ENCODE measurements around the gene ART4.

Gene ART4

DNA sequence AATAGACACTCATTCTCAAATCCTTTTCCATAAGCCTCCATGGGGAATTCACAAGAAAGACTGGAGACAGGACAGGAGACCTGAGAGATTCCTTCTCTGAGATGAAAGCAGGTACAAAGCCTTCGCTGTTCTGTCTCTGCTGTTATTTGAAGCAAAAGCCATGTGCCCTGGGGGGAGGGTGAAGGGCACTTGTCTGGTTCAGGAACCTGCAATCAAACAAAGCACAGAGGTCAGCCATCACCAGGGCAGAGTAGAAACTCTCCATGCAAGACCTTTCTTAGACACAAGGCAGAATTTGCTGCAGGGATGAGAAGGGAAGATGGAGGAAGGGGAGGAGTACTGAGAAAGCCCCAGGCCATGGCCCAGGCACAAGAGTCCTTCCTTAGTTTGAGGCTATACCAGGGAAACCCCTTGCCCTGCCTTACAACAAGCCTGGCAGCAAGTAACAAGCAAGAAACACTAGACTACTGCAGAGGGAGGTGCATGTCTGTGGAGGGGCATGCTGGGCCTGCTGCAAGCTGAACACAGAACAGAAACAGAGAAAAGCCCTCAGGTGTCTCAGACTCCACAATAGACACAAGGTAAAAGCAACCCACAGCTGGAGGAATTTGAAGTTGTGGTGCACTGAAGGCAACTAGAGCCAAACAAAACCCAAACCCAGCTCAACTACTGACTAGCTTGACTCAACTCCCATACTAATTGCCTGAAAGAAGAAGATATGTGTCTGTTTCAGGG lies 7.8 kb upstream of the ART4 start:
- no peak overlapping the region for H3K4me3 ChIP-seq (ENCODE audit: low read depth, low read length)
- TF ChIP-seq, protein P1, sequence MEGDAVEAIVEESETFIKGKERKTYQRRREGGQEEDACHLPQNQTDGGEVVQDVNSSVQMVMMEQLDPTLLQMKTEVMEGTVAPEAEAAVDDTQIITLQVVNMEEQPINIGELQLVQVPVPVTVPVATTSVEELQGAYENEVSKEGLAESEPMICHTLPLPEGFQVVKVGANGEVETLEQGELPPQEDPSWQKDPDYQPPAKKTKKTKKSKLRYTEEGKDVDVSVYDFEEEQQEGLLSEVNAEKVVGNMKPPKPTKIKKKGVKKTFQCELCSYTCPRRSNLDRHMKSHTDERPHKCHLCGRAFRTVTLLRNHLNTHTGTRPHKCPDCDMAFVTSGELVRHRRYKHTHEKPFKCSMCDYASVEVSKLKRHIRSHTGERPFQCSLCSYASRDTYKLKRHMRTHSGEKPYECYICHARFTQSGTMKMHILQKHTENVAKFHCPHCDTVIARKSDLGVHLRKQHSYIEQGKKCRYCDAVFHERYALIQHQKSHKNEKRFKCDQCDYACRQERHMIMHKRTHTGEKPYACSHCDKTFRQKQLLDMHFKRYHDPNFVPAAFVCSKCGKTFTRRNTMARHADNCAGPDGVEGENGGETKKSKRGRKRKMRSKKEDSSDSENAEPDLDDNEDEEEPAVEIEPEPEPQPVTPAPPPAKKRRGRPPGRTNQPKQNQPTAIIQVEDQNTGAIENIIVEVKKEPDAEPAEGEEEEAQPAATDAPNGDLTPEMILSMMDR (IDR thresholded peaks at IDR 0.05; ENCODE audit: low read depth, low read length), result no peak

DNA sequence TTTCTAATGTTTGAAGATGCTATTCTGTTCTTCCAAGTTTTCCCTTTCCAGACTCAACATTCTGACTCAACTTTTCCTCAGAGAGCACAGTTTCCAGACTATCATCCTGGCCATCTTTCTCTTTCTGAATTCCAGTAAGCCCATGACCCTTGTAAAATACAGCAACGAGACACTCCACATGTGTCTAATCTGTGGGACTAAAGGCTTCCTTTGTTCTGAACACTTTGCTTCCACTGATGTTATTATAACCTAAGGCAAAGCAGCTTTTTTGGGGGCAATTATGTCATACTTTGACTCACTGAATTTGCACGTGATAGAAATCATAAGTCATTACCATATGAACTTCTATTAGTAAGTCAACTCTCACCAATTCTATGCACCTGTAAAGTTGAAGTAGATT lies 6.3 kb upstream of the ART4 start:
- TF ChIP-seq, protein P1 (IDR thresholded peaks at IDR 0.05; ENCODE audit: low read depth, low read length), result no peak

DNA sequence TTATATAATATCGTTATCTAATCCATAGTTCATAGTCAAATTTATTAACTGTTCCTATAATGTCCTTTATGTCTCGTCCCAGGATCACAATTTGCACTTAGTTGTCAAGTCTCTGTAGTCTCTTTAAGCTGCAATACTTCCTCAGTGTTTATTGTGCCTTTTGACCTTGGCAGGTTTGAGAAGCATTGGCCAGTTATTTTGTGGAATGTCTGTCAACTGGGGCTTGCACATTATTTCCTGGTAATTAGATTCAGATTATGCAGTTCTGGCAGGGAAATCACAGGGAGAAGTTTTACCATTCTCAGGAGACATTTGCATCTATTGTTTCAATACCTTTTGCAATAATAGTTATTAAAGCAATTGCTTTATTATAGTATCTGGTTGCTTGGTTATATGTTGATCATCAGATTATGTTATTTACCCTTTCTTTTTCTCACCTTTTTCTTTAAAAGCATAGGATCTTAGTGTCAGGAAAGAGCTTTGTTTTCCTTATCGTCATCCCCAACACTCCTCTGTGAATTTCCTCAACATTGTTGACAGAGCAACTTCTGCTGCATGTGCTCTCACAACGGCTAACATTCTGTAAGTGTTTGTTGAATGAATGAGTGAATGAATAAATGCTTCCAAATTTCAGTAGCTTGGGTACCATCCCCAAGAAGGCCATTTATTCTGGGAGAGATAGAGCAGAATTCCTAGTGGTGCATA lies 3.7 kb upstream of the ART4 start:
- H3K4me3 ChIP-seq (ENCODE audit: low read depth, low read length), result no peak overlapping the region
- TF ChIP-seq, protein P1 (IDR thresholded peaks at IDR 0.05; ENCODE audit: low read depth, low read length), result no peak

More for the DNA sequence above, 6.3 kb upstream of the ART4 start:
- H3K4me3 ChIP-seq (ENCODE audit: low read depth, low read length), result no peak overlapping the region

GRCh38 chr12:14846042-14846587 lies 2.8 kb upstream of the ART4 start:
- TF ChIP-seq, protein P1 (IDR thresholded peaks at IDR 0.05; ENCODE audit: low read depth, low read length), result no peak
- no peak overlapping the region for H3K4me3 ChIP-seq (ENCODE audit: low read depth, low read length)

DNA sequence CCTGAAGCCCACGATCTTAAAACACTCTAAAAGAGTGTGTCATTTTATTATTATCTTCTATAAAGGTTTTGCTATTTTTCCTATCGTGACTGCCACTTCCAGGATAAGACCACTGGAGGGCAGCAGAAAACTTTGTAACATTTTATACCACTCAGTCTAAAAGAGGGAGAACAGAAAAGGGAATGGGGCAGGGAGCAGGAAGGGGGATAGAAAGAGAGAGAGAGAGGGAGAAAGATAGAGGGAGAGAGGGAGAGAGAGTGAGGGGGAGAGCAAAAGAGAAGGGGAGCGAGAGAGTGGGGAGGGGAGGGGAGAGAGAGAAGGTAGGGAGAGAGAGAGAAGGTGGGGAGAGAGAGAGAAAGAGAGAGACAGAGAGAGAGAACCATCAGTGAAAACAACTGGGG lies 2.0 kb upstream of the ART4 start:
- TF ChIP-seq, protein P1 (IDR thresholded peaks at IDR 0.05; ENCODE audit: low read depth, low read length), result peak; percentile 60
- no peak overlapping the region for H3K4me3 ChIP-seq (ENCODE audit: low read depth, low read length)

DNA sequence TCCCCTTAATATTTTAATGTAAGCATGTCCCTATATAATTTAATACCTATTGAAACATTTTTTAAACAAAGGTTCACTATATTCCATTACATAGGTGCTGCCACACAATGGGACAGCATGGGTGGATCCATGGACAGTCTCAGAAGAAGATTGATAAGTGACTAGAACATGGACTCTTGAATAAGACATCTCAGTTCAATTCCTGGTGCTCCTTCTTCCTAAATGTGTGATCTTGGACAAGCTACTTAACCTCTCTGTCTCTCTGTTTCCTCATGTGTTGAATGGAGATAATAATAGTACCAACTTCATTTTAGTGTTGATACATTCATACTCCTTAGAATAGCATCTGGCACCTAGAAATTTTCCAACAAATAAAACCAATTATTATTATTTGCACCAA lies 1.1 kb upstream of the ART4 start:
- TF ChIP-seq, protein P1 (IDR thresholded peaks at IDR 0.05; ENCODE audit: low read depth, low read length), result no peak
- no peak overlapping the region for H3K4me3 ChIP-seq (ENCODE audit: low read depth, low read length)

DNA sequence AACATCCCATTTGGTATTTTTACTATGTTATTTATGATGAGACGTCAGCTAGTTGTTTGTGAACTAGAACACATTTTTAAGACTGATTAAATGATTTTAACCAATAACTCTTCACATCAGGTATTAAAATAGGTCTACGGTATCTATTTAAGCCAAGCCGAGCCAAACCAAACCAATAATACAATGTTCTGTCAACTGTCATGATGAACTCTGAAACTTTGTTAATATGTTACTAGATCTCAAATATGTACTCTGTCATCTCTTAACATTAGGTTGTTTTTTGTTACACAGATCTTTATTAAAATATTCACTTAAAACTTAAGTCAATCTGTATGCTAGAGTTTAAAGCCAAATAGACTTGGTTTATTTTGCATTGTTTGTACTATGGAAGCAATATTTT lies 1.0 kb downstream of the ART4 start:
- H3K4me3 ChIP-seq (ENCODE audit: low read depth, low read length), result no peak overlapping the region
- TF ChIP-seq, protein P1 (IDR thresholded peaks at IDR 0.05; ENCODE audit: low read depth, low read length), result no peak
